Retinal pigment epithelial cell (primary cell): ENCODE data around the gene POLH.
"Not testable (repeated sequence)": the region's sequence is repeated elsewhere in the genome, so short reads cannot be mapped to it uniquely, and the experiment has no call there.

Experiments used
- DNase-seq: peaks from one replicate; pipeline ENCODE4 v3.0.0-alpha.2; 2010; ENCODE audit warnings: low read depth
- H3K4me3 ChIP-seq: 2 replicates; pipeline ENCODE4 v1.5.1; 2011; ENCODE audit warnings: mild to moderate bottlenecking, low read length, control low read depth, moderate library complexity
- CTCF ChIP-seq: conservative IDR thresholded peaks from 2 replicates; pipeline ENCODE4 v1.5.1; 2011; ENCODE audit warnings: low read depth, low read length, control low read depth, inconsistent platforms

Gene POLH

GRCh38 chr6:43584892-43585570 lies 9.0 kb downstream of the POLH start:
- no peak overlapping the region for H3K4me3 ChIP-seq
- no peak for DNase-seq
- TF ChIP-seq CTCF: no peak

- no peak overlapping the region for H3K4me3 ChIP-seq
- no peak for DNase-seq
- TF ChIP-seq CTCF: no peak
Measured at GRCh38 chr6:43588194-43588593, 12.2 kb downstream of the POLH start.

GRCh38 chr6:43589564-43589963 lies 13.6 kb downstream of the POLH start:
- DNase-seq, H3K4me3 ChIP-seq: not testable (repeated sequence)

- TF ChIP-seq CTCF: no peak
- DNase-seq: no peak
- H3K4me3 ChIP-seq: no peak overlapping the region
Measured at GRCh38 chr6:43593938-43594337, 18.0 kb downstream of the POLH start.

GRCh38 chr6:43600595-43600994 lies 24.6 kb downstream of the POLH start:
- no peak for TF ChIP-seq CTCF
- H3K4me3 ChIP-seq: no peak overlapping the region
- no peak for DNase-seq

GRCh38 chr6:43604174-43604573 lies 28.2 kb downstream of the POLH start:
- no peak for TF ChIP-seq CTCF
- H3K4me3 ChIP-seq: no peak overlapping the region
- no peak for DNase-seq

- TF ChIP-seq CTCF: no peak
- no peak overlapping the region for H3K4me3 ChIP-seq
- no peak for DNase-seq
Measured at GRCh38 chr6:43606019-43606418, 30.0 kb downstream of the POLH start.
